Hair follicle dermal papilla cell (primary cell): ENCODE results near the gene KCNRG. TPM values are rescaled to one million over a fixed set of nuclear protein-coding genes. Genes with fewer than 3 reads are reported as not detected.

Source experiments
- small RNA-seq: library from RNA; depleted of rRNA; stranded (forward); fragments of <200 nt; gene quantifications from one replicate; pipeline ENCODE3, GENCODE V24; 2012
- total RNA-seq: library from RNA; depleted of rRNA; stranded (reverse); fragments of >200 nt; gene quantifications from 2 replicates; pipeline ENCODE4 v1.2.3, GENCODE V29; 2012

Gene KCNRG, protein sequence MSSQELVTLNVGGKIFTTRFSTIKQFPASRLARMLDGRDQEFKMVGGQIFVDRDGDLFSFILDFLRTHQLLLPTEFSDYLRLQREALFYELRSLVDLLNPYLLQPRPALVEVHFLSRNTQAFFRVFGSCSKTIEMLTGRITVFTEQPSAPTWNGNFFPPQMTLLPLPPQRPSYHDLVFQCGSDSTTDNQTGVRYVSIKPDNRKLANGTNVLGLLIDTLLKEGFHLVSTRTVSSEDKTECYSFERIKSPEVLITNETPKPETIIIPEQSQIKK
- 3.0 and 3.9 TPM in 2 replicates for total RNA-seq

DNA sequence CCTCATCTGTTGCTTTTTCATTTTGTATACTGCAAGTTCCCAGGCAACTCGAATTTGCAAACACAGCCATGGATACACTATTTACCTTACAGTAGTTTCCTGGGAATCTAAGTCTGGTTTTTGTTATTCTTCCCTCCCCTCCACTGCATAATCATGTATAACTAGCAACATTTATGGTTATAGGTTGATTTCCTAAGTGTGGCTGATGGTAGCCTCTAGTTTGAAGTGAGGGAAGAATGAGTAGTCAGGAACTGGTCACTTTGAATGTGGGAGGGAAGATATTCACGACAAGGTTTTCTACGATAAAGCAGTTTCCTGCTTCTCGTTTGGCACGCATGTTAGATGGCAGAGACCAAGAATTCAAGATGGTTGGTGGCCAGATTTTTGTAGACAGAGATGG, at the start of gene KCNRG:
TSS of gene KCNRG (plus strand) at position 187 of the 400 bp plus-strand sequence. CDS start at position 237, 50 bp downstream.

DNA sequence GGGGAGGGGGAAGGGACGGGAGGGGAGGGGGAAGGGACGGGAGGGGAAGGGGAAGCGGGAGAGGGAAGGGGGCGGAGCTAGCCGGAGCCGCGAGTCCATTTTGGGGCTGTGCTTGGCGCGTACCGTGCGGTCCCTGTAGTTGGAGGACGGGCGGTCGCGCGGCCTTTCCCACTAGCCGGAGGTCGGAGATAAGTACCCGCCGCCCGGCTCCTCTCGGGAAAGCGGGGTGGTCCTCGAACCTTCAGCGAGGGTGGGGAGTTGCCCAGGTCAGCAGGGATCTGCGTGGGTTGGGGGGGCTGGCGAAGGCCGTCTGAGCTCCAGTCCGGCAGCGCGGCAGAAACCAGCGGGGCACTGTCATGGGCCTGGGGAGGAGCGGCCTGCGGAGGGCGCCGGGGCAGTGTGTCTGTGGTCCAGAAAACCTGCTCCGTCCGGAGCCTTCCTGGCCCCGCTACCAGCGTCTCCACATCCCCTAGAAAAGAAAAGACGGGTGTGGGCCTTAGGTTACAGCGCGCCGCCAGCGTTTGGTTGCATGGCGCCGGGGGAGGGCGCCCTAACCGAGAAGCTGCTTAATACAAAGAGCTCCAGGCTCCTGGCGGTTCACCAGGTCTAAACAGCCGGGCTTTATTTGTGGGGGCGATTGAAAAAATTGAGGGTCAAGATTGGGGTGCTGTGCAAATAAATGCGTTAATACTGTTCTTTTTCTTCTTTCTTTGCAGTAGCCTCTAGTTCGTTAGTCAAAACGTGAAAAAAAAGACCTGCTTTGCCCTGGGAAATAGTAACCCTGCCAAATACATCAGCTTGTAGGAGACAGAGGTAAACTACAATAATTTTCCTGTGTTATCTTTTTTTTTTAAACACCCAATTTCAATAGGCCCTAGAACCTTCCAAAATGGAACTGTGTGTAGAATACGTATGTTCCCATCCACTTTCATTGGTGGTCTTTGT, 18.0 kb upstream of the KCNRG start, which contains the start of gene TRIM13:
TSS of gene TRIM13 (plus strand) at position 92 of the 945 bp plus-strand sequence. CDS start 14,899 bp downstream, outside the sequence.

Small RNAs within 50 kb of the gene (small RNA-seq; reads per million reads assigned to genes)
- gene MIR16-1 = 59.7 reads per million, percentile 97 among the genes with 10 or more reads in this experiment
- gene MIR3613 = not detected
- not detected for gene RF02105
- gene RF02106 = not detected
- not detected for gene RF02107
- gene RF02108 = not detected

Other genes with a start within 250 kb of the KCNRG start
- 32.1 and 33.8 TPM in 2 replicates for gene KPNA3, start 222.8 kb upstream of the KCNRG start, total RNA-seq
- gene SPRYD7, start 79.1 kb upstream of the KCNRG start, total RNA-seq = 5.5 and 6.0 TPM in 2 replicates
- gene TRIM13, start 18.4 kb upstream of the KCNRG start, total RNA-seq = 23.7 and 29.0 TPM in 2 replicates